BJ (cell line): Measurements from ENCODE around the gene MARCHF5. TPM values are rescaled to one million over a fixed set of nuclear protein-coding genes. Genes with fewer than 3 reads are reported as not detected.

Source experiments
- CTCF ChIA-PET: fragments of 350-600 bp; formaldehyde crosslinking; extraction: SDS; loops from one replicate; lab custom pipeline; 2021; ENCODE audit warnings: antibody characterized with exemption, inconsistent platforms; lab: Yijun Ruan, JAX
- POLR2A ChIA-PET: fragments of 300-600 bp; sonication (Branson Sonifier 250); formaldehyde crosslinking; extraction: SDS; loops from one replicate; lab custom pipeline; 2021; ENCODE audit warnings: antibody characterized with exemption; lab: Charles Lee
- DNase-seq: peaks from one replicate; pipeline ENCODE4 v3.0.0-alpha.2; 2011; ENCODE audit warnings: low read depth
- H3K27me3 ChIP-seq: 2 replicates; pipeline ENCODE4 v1.6.0; 2011; ENCODE audit warnings: low read length; ENCODE audit not compliant: control insufficient read depth, insufficient read depth
- H3K36me3 ChIP-seq: 2 replicates; pipeline ENCODE4 v1.5.1; 2011; ENCODE audit warnings: low read length; ENCODE audit not compliant: control insufficient read depth, insufficient read depth
- H3K4me3 ChIP-seq: 2 replicates; pipeline ENCODE4 v1.5.1; 2011; ENCODE audit warnings: low read depth, mild to moderate bottlenecking, control low read depth, low read length
- polyA minus RNA-seq: library from RNA; depleted of rRNA, polyadenylated mRNA; stranded (reverse); fragments of >200 nt; gene quantifications from 2 replicates; pipeline ENCODE4 v1.2.3, GENCODE V29; 2011; rRNA and poly(A)+ RNA removed
- polyA plus RNA-seq: library from polyadenylated mRNA; depleted of rRNA; stranded (reverse); fragments of >200 nt; gene quantifications from 2 replicates; pipeline ENCODE4 v1.2.3, GENCODE V29; 2011; rRNA removed
- TF ChIP-seq, protein P1 (sequence below): IDR thresholded peaks from 2 replicates; pipeline ENCODE4 v1.5.1; 2011; ENCODE audit warnings: low read depth, mild to moderate bottlenecking, control low read depth, inconsistent platforms, low read length, moderate library complexity; ENCODE audit not compliant: insufficient read depth

MARCHF5 gene, protein sequence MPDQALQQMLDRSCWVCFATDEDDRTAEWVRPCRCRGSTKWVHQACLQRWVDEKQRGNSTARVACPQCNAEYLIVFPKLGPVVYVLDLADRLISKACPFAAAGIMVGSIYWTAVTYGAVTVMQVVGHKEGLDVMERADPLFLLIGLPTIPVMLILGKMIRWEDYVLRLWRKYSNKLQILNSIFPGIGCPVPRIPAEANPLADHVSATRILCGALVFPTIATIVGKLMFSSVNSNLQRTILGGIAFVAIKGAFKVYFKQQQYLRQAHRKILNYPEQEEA
- polyA plus RNA-seq (13.1 and 23.2 TPM in 2 replicates), polyA minus RNA-seq (4.8 and 10.7 TPM in 2 replicates)

GRCh38 chr10:92290837-92291615, at the start of gene MARCHF5, which contains the start of gene CPEB3:
MARCHF5 (plus strand) TSS chr10:92291167; CDS start chr10:92291495, 328 bp downstream.
CPEB3 (minus strand) TSS chr10:92291078; CDS start chr10:92240350, 50,728 bp downstream.
- Histone ChIP-seq H3K27me3 (no peaks in the 10 kb centered on the region), H3K36me3 (no peaks in the 10 kb centered on the region), H3K4me3 (peak within 1 kb of the TSS; percentile 100)
- ChIA-PET POLR2A (interaction anchor here (0.5 to 0.6 kb wide), 2 partner anchors 72 to 222 kb away, joined by 3 to 4 read pairs; no protein-coding TSS in a partner anchor), CTCF (interaction anchor here (0.6 to 3.0 kb wide), 13 partner anchors 17 to 572 kb away, joined by 3 to 29 read pairs (median 3); no protein-coding TSS in a partner anchor)
- TF ChIP-seq, protein P1, sequence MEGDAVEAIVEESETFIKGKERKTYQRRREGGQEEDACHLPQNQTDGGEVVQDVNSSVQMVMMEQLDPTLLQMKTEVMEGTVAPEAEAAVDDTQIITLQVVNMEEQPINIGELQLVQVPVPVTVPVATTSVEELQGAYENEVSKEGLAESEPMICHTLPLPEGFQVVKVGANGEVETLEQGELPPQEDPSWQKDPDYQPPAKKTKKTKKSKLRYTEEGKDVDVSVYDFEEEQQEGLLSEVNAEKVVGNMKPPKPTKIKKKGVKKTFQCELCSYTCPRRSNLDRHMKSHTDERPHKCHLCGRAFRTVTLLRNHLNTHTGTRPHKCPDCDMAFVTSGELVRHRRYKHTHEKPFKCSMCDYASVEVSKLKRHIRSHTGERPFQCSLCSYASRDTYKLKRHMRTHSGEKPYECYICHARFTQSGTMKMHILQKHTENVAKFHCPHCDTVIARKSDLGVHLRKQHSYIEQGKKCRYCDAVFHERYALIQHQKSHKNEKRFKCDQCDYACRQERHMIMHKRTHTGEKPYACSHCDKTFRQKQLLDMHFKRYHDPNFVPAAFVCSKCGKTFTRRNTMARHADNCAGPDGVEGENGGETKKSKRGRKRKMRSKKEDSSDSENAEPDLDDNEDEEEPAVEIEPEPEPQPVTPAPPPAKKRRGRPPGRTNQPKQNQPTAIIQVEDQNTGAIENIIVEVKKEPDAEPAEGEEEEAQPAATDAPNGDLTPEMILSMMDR, result peak; percentile 76
- DNase-seq, result peak; percentile 82

DNA sequence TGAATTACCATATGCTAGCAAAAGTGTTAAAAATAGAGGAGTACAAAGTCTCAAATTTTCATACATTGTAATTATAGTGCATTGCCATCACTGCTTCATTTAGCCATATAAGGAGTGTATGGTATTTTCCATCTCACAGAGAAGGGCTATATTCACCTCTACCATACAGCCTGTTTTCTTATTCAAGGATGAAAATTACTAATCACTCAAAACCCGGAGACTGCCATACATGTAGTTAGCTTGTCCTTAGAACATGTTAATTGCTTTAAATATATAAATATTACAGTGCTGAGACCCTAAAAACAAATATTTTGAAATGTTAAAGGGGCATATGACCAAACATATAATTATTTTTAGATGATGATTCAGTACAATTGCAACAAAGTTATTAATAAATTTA, 49.5 kb upstream of the MARCHF5 start:
- H3K27me3 ChIP-seq, result no peaks in the 10 kb centered on the region
- TF ChIP-seq, protein P1, result no peak
- no peak overlapping the region; the same call in 1 of the 2 replicates for H3K4me3 ChIP-seq
- POLR2A ChIA-PET, result no interaction called here
- DNase-seq, result no peak
- H3K36me3 ChIP-seq, result no peaks in the 10 kb centered on the region
- CTCF ChIA-PET, result no interaction called here

DNA sequence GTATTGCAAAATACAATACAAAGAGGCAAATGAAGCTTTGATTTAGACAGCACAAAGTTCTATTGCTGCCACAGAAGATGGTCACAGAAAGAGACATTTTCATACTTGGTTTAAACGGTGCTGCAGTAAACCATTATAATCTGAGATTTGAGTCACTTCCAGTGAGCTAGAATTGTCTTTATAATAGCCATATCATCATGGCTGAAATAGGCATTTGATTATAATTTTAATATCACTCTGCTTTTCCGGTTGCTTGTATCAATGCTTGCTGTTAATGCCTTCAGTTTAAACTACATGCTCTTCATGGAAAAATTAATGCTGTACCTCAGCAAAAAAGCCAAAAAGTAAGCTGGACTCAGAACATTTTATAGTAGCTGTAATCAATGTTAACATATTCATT, 48.6 kb upstream of the MARCHF5 start:
- Histone ChIP-seq H3K27me3 (no peaks in the 10 kb centered on the region), H3K4me3 (no peak overlapping the region), H3K36me3 (no peaks in the 10 kb centered on the region)
- TF ChIP-seq, protein P1, result no peak
- DNase-seq, result no peak
- POLR2A ChIA-PET, result no interaction called here
- CTCF ChIA-PET, result interaction anchor here (0.9 kb wide), 1 partner anchor 11 kb away, joined by 3 read pairs; no protein-coding TSS in a partner anchor

DNA sequence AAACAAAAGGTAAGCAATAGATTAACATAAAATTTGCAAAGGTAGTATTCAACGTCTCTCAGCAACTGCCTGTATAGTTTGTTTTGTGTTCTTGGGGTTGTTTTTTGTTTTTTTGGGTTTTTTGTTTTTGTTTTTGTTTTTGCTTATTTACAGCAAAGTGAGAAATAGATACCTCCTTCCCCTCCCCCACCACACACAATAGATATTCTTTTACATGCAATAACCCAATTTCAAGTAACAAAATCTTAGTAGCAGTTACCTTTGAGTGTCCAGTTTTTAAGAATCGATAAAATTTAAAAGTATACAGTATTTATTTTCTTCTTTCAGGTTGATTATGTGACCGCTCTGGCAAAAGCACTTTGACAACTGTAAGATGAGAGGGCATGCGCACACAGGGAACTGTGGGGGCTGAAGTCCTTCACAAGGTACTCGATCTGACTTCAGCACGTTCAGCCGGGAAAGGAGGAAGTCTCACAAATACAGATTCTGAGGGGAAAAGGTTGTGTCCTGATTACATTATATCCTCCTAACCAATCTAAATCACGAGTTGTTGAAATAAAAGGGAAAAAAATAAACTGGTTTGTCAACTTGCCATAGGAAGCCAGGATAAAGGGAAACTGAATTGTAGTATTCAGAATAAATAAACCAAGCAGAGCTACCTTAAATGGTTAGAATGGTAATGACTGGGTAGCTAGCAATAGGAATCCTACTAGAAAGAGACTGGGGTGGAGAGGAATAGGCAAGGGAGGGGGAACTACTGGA, 47.9 kb upstream of the MARCHF5 start:
- no peaks in the 10 kb centered on the region for H3K36me3 ChIP-seq
- POLR2A ChIA-PET, result no interaction called here
- TF ChIP-seq, protein P1, result no peak
- H3K4me3 ChIP-seq, result no peak overlapping the region
- no peaks in the 10 kb centered on the region for H3K27me3 ChIP-seq
- CTCF ChIA-PET, result interaction anchor here (0.9 kb wide), 1 partner anchor 10 kb away, joined by 3 read pairs; no protein-coding TSS in a partner anchor
- no peak for DNase-seq
